HCT116 (cell line): ENCODE data around the gene CYGB. TPM values are rescaled to one million over a fixed set of nuclear protein-coding genes. Genes with fewer than 3 reads are reported as not detected.

Experiments
- ATAC-seq: fragments of 200-7000 bp; cut with Tn5 transposase; 2 replicates; pipeline ENCODE4 v1.9.1; 2020; ENCODE audit warnings: mild to moderate bottlenecking, moderate library complexity
- BruUV-seq: library from RNA; stranded (reverse); fragments of 400-500 nt; replicated peaks from 2 replicates; lab custom pipeline; 2021; lab: Mats Ljungman, UMichigan
- CTCF ChIA-PET: fragments of 300-600 bp; sonication (Branson Sonifier 250); formaldehyde crosslinking; loops from one replicate; lab custom pipeline; 2021; ENCODE audit warnings: antibody characterized with exemption; lab: Charles Lee
- POLR2A ChIA-PET: fragments of 300-600, 350-600 bp; sonication (Branson Sonifier 250); formaldehyde crosslinking; loops from one replicate; lab custom pipeline; 2021; ENCODE audit warnings: antibody characterized with exemption; lab: Charles Lee
- RAD21 ChIA-PET, 2 experiments: fragments of 300-600 bp; sonication (Branson Sonifier 250); formaldehyde crosslinking; loops; one replicate each; lab custom pipeline; 2023; ENCODE audit warnings: low total read pairs in 2 of 2; ENCODE audit not compliant: uncharacterized antibody in 2 of 2, unreplicated experiment in 2 of 2, low non-redundant PET in 1 of 2; lab: Charles Lee
- DNase-seq: peaks from one replicate; pipeline ENCODE4 v3.0.0-alpha.2; 2010; ENCODE audit warnings: low read depth, low spot score
- H2AFZ ChIP-seq: fragments of 200-600 bp; shearing (Covaris generic), sonication (generic); 2 replicates; pipeline ENCODE4 v1.6.1; 2017; ENCODE audit warnings: low read depth, mixed run types, mixed read lengths, antibody characterized with exemption, low read length; ENCODE audit not compliant: poor library complexity, severe bottlenecking
- H3K27ac ChIP-seq: 2 replicates; pipeline ENCODE4 v1.5.1; 2012; ENCODE audit warnings: low read depth, low read length
- H3K27me3 ChIP-seq: fragments of 200-600 bp; sonication (generic); 2 replicates; pipeline ENCODE4 v1.6.1; 2016; ENCODE audit warnings: mixed run types, low read length, mixed read lengths; ENCODE audit not compliant: insufficient read depth
- H3K36me3 ChIP-seq, 2 experiments: fragments of 200-500 bp in 1 of 2; fragments of 200-600 bp in 1 of 2; sonication (Bioruptor generic) in 1 of 2; sonication (generic) in 1 of 2; 2 replicates each; pipeline versions ENCODE4 v1.5.1 to v1.6.1; 2014 to 2016; ENCODE audit warnings: low read length in 2 of 2, inconsistent platforms in 1 of 2, mixed read lengths in 1 of 2, mixed run types in 1 of 2; ENCODE audit not compliant: insufficient read depth in 2 of 2, control insufficient read depth in 1 of 2
- H3K4me1 ChIP-seq, 2 experiments: fragments of 200-600 bp in 1 of 2; sonication (generic) in 1 of 2; 2 replicates each; pipeline versions ENCODE4 v1.5.1 to v1.6.1; 2012 to 2017; ENCODE audit warnings: low read length in 2 of 2, inconsistent platforms in 1 of 2, mild to moderate bottlenecking in 1 of 2, mixed read lengths in 1 of 2, mixed run types in 1 of 2, moderate library complexity in 1 of 2; ENCODE audit not compliant: insufficient read depth in 2 of 2, control insufficient read depth in 1 of 2
- H3K4me2 ChIP-seq: fragments of 200-600 bp; sonication (generic); 2 replicates; pipeline ENCODE4 v1.6.1; 2017; ENCODE audit warnings: mixed run types, low read length, mixed read lengths
- H3K4me3 ChIP-seq, 2 experiments: fragments of 200-600 bp in 1 of 2; sonication (generic) in 1 of 2; replicated peaks in 1 of 2; 2 replicates each; pipeline ENCODE4 v1.5.1; 2011 to 2016; ENCODE audit warnings: low read length in 2 of 2, control low read depth in 1 of 2, low read depth in 1 of 2, mild to moderate bottlenecking in 1 of 2, mixed read lengths in 1 of 2, mixed run types in 1 of 2
- H3K79me2 ChIP-seq: fragments of 200-600 bp; sonication (generic); 2 replicates; pipeline ENCODE4 v1.6.1; 2017; ENCODE audit warnings: mild to moderate bottlenecking, mixed run types, low read length, moderate library complexity, mixed read lengths; ENCODE audit not compliant: insufficient read depth
- H3K9ac ChIP-seq: fragments of 200-600 bp; sonication (generic); 2 replicates; pipeline ENCODE4 v1.6.1; 2016; ENCODE audit warnings: low read length, mixed read lengths
- H3K9me2 ChIP-seq: fragments of 200-600 bp; sonication (generic), shearing (Covaris generic); 2 replicates; pipeline ENCODE4 v1.6.1; 2017; ENCODE audit warnings: mixed run types, mild to moderate bottlenecking, moderate library complexity; ENCODE audit not compliant: insufficient read depth
- H3K9me3 ChIP-seq, 2 experiments: fragments of 200-500 bp in 1 of 2; fragments of 200-600 bp in 1 of 2; sonication (Bioruptor generic) in 1 of 2; sonication (generic) in 1 of 2; 2 replicates each; pipeline ENCODE4 v1.6.1; 2014 to 2017; ENCODE audit warnings: low read length in 2 of 2, mixed read lengths in 2 of 2, inconsistent platforms in 1 of 2, low read depth in 1 of 2, mild to moderate bottlenecking in 1 of 2, mixed run types in 1 of 2, moderate library complexity in 1 of 2; ENCODE audit not compliant: control insufficient read depth in 1 of 2, insufficient read depth in 1 of 2
- H4K20me1 ChIP-seq: fragments of 200-600 bp; sonication (generic), shearing (Covaris generic); 2 replicates; pipeline ENCODE4 v1.6.1; 2017; ENCODE audit warnings: mixed run types, mild to moderate bottlenecking, moderate library complexity; ENCODE audit not compliant: insufficient read depth
- EGR1 ChIP-seq: IDR thresholded peaks from 2 replicates; pipeline ENCODE4 v1.6.1; 2012; ENCODE audit warnings: low read depth
- ELF1 ChIP-seq: IDR thresholded peaks from 2 replicates; pipeline ENCODE4 v1.6.1; 2012; ENCODE audit warnings: low read depth, borderline replicate concordance
- EZH2phosphoT487 ChIP-seq: fragments of 200-600 bp; IDR thresholded peaks from 2 replicates; pipeline ENCODE4 v1.6.1; 2018; ENCODE audit warnings: antibody characterized with exemption, borderline replicate concordance
- FOSL1 ChIP-seq: IDR thresholded peaks from 2 replicates; pipeline ENCODE4 v1.6.1; 2012; ENCODE audit warnings: low read depth
- POLR2A ChIP-seq: IDR thresholded peaks from 2 replicates; pipeline ENCODE4 v1.7.0; 2011; ENCODE audit warnings: borderline replicate concordance; ENCODE audit not compliant: insufficient read depth, insufficient read length; ENCODE audit errors: extremely low read depth
- POLR2AphosphoS5 ChIP-seq: IDR thresholded peaks from 2 replicates; pipeline ENCODE4 v1.6.1; 2011; ENCODE audit warnings: mild to moderate bottlenecking, low read depth, low read length, moderate library complexity
- RAD21 ChIP-seq: IDR thresholded peaks from 2 replicates; pipeline ENCODE4 v1.6.1; 2012; ENCODE audit warnings: low read depth, mild to moderate bottlenecking
- SP1 ChIP-seq: IDR thresholded peaks from 2 replicates; pipeline ENCODE4 v1.6.1; 2012; ENCODE audit warnings: low read depth
- SRF ChIP-seq: IDR thresholded peaks from 2 replicates; pipeline ENCODE4 v1.6.1; 2012; ENCODE audit warnings: low read depth
- TCF7L2 ChIP-seq: IDR thresholded peaks from 2 replicates; pipeline ENCODE4 v1.7.0; 2011; ENCODE audit warnings: borderline replicate concordance, inconsistent platforms; ENCODE audit not compliant: insufficient read depth, insufficient read length; ENCODE audit errors: extremely low read depth
- ZFX ChIP-seq: fragments of 450-650 bp; IDR thresholded peaks from 2 replicates; pipeline ENCODE4 v1.6.1; 2017
- intact Hi-C: fragments of 100-400 bp; cut with micrococcal nuclease; formaldehyde crosslinking; loops from 2 replicates; pipeline ENCODE4 v1.10.0; 2022
- total RNA-seq: library from RNA; stranded (reverse); gene quantifications from one replicate; pipeline ENCODE4 v1.2.1, GENCODE V29; 2021; ENCODE audit not compliant: unreplicated experiment
- TF ChIP-seq, protein P1 (sequence below): IDR thresholded peaks from 2 replicates; pipeline ENCODE4 v1.6.1; 2012; ENCODE audit warnings: low read depth
- TF ChIP-seq, protein P2 (sequence below): IDR thresholded peaks from 2 replicates; pipeline ENCODE4 v1.6.1; 2011; ENCODE audit warnings: mild to moderate bottlenecking, low read length, moderate library complexity; ENCODE audit not compliant: insufficient replicate concordance; ENCODE audit errors: extremely low read depth

CYGB gene
- total RNA-seq, 1 experiment from 2014 or later: 0.66 TPM

DNA sequence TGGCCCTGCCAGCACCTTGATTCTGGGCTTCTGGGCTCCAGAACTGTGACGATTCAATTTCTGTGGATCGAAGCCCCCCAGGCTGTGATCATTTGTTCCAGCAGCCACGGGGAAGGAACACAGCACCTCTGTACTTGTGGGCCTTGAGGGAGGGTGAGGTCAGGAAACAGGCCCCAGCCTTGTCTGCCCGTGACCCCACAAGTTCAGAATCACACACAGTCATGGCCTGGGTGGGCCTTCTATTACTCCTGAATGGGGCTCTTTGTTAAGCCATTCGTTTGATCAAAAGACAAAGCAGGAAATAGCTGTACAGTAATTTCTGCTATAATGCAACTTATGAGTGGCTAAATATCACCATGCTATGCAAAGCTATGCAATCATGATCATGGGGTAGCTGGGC lies 38.1 kb upstream of the CYGB start:
- H3K79me2 ChIP-seq: no peaks in the 10 kb centered on the region
- H4K20me1 ChIP-seq: no peaks in the 10 kb centered on the region
- H3K27ac ChIP-seq: no peak overlapping the region
- no peak for ATAC-seq
- no peaks in the 10 kb centered on the region for H3K27me3 ChIP-seq
- H3K4me3 ChIP-seq: no peak overlapping the region
- no peaks in the 10 kb centered on the region for H3K36me3 ChIP-seq
- no peak for TF ChIP-seq POLR2A
- TF ChIP-seq SP1: no peak
- TF ChIP-seq, protein P1, sequence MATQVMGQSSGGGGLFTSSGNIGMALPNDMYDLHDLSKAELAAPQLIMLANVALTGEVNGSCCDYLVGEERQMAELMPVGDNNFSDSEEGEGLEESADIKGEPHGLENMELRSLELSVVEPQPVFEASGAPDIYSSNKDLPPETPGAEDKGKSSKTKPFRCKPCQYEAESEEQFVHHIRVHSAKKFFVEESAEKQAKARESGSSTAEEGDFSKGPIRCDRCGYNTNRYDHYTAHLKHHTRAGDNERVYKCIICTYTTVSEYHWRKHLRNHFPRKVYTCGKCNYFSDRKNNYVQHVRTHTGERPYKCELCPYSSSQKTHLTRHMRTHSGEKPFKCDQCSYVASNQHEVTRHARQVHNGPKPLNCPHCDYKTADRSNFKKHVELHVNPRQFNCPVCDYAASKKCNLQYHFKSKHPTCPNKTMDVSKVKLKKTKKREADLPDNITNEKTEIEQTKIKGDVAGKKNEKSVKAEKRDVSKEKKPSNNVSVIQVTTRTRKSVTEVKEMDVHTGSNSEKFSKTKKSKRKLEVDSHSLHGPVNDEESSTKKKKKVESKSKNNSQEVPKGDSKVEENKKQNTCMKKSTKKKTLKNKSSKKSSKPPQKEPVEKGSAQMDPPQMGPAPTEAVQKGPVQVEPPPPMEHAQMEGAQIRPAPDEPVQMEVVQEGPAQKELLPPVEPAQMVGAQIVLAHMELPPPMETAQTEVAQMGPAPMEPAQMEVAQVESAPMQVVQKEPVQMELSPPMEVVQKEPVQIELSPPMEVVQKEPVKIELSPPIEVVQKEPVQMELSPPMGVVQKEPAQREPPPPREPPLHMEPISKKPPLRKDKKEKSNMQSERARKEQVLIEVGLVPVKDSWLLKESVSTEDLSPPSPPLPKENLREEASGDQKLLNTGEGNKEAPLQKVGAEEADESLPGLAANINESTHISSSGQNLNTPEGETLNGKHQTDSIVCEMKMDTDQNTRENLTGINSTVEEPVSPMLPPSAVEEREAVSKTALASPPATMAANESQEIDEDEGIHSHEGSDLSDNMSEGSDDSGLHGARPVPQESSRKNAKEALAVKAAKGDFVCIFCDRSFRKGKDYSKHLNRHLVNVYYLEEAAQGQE: no peak
- no peak for TF ChIP-seq FOSL1
- TF ChIP-seq TCF7L2: no peak
- TF ChIP-seq EZH2phosphoT487: no peak
- no peak for TF ChIP-seq EGR1
- TF ChIP-seq SRF: no peak
- TF ChIP-seq ELF1: no peak
- TF ChIP-seq ZFX: no peak
- TF ChIP-seq, protein P2, sequence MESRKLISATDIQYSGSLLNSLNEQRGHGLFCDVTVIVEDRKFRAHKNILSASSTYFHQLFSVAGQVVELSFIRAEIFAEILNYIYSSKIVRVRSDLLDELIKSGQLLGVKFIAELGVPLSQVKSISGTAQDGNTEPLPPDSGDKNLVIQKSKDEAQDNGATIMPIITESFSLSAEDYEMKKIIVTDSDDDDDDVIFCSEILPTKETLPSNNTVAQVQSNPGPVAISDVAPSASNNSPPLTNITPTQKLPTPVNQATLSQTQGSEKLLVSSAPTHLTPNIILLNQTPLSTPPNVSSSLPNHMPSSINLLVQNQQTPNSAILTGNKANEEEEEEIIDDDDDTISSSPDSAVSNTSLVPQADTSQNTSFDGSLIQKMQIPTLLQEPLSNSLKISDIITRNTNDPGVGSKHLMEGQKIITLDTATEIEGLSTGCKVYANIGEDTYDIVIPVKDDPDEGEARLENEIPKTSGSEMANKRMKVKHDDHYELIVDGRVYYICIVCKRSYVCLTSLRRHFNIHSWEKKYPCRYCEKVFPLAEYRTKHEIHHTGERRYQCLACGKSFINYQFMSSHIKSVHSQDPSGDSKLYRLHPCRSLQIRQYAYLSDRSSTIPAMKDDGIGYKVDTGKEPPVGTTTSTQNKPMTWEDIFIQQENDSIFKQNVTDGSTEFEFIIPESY: no peak
- TF ChIP-seq POLR2AphosphoS5: no peak
- TF ChIP-seq RAD21: no peak
- H3K9me2 ChIP-seq: no peaks in the 10 kb centered on the region
- ChIA-PET POLR2A (interaction anchor here (1.2 to 1.9 kb wide), 2 partner anchors 10 to 18 kb away, joined by 3 to 7 read pairs; partner anchors contain the start of gene ST6GALNAC2), CTCF (interaction anchor here (1.8 kb wide), 1 partner anchor 49 kb away, joined by 4 read pairs; no protein-coding TSS in a partner anchor), RAD21 (interaction anchor here in 1 of 2 experiments (1.1 kb wide), 1 partner anchor 52 kb away, joined by 3 read pairs; no protein-coding TSS in a partner anchor)
- H2AFZ ChIP-seq: no peak overlapping the region
- no peak overlapping the region for H3K4me2 ChIP-seq
- no peaks in the 10 kb centered on the region for H3K9me3 ChIP-seq
- intact Hi-C loops: no loop called here
- no peak for DNase-seq
- no TSS peak for BruUV-seq
- H3K9ac ChIP-seq: no peak overlapping the region
- peaks cover 0 to 6% of the 10 kb centered on the region in 2 experiments; a peak in 2 of 4 replicates for H3K4me1 ChIP-seq
